Astrocyte of the hippocampus (primary cell): ENCODE results near the gene CALM3.
A peak's percentile ranks its signal among the peaks of the same experiment; 100 is the strongest.
"Not testable (repeated sequence)": the region's sequence is repeated elsewhere in the genome, so short reads cannot be mapped to it uniquely, and the experiment has no call there.

ENCODE experiments used
- DNase-seq: peaks from one replicate; pipeline ENCODE4 v3.0.0; 2011; ENCODE audit warnings: low read depth, low spot score

Gene CALM3

DNA sequence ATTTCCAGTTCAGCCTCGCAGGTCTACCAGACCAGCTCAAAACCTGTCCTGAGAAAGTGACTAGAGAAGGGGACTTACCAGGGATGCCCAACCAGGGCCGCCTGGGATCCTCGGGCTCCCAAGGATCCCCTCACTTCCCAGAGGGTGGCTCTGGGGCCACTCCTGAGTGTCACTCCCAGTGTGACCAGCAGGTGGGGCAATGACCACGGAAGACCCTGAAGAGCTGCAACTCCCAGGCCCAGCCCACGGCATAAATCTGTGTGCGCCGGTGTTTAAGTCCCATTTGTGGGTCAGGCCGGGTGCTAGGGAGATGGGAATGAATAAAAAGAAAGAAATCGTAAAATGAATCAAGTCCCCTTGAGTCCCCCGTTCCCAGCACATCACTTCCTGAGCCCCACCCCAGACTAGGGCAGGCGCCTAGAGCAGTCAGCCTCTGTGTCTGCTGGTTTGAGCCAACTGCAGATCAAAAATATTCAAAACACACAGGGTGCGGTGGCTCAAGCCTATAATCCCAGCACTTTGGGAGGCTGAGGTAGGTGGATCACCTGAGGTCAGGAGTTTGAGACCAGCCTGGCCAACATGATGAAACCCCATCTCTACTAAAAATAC lies 13.1 kb downstream of the CALM3 start:
- peak; percentile 88 for DNase-seq

DNA sequence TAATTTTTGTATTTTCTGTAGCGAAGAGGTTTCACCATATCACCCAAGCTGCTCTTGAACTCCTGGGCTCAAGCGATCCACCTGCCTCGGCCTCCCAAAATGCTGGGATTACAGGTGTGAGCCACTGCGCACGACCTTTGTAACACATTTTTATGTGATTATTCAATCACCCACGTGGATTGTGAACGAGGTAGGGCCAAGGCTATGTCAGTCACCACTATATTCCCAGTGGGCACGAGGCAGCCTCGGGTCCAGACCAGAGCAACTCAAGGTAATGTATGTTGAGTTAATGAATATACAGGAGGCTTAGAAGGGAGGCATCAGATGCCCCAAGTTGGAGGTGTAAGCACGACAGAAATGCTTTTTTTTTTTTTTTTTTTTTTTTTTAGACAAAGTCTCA lies 14.8 kb downstream of the CALM3 start:
- DNase-seq = no peak

DNA sequence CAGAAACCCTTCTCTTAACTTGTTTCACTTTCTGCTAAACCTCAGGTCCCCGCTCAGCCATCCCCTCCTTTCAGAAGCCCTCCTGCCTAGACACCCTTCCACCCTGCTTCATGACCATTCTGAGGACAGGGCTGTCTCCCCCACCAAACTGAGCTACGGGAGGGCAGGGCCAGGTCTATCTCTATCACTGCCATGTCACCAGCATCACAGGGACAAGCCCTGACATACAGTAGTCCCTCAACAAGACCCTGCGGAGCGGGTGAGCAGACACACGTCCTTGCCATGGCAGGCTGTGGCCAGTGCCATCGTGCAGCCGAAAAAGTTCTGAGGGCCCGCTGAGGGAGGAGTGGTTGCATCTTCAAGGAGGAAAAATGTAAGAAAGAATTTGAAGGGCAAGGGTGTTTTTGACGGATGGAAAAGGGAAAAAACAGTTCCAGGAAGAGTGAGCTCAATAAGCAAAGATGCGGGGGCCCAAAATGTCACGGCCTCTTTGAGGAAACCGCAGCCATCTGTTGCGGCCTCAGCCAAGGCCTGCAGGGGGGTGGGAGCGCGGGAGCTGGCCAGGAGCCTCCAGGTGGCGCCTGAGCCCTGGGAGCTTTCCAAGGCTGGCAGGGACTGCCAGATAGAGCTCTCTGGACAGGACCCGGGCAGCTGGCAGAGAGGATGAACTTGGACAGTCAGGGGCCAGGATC lies 15.6 kb downstream of the CALM3 start:
- peak; percentile 76 for DNase-seq

DNA sequence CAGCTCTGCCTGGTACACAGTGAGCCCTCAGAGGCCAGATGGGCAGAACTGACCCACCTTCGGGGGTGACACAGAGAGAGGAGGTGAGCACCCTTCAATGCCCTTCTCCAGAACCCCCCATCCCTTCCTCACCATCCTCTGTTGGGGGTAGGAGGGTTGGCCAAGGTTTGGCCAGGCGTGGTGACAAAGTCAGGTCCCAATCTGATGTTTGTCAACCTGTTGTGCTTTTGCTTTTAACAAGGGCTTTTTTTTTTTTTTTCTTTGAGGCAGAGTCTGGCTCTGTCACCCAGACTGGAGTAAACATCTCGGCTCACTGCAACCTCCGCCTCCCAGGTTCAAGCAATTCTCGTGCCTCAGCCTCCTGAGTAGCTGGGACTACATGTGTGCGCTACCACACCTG lies 16.5 kb downstream of the CALM3 start:
- no peak for DNase-seq

DNA sequence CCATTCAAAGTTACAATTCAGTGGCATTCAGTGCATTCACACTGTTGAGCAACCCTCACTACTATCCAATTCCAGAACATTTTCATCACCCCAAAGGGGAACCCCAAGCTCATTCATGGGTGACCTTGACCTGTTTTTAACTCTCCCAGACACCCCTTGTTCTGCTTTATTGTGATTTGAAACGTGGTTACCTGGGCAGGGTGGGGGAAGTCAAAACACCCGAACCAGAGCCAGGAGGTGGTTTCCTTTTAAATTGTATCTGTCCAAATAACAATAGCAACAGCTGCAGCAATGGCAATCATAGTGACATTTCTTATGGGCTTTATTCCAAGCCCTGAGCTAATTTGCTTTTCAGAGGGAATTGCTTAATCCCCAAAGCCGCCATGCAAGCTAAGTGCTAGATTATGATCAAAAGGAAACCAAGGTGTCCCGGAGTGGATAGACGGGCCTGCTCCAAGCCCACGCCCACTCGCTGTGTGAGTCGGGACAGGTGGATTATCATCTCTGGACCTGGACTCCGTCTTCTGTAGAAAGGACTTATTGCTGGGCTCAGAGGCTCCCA lies 17.6 kb downstream of the CALM3 start:
- no peak for DNase-seq

DNA sequence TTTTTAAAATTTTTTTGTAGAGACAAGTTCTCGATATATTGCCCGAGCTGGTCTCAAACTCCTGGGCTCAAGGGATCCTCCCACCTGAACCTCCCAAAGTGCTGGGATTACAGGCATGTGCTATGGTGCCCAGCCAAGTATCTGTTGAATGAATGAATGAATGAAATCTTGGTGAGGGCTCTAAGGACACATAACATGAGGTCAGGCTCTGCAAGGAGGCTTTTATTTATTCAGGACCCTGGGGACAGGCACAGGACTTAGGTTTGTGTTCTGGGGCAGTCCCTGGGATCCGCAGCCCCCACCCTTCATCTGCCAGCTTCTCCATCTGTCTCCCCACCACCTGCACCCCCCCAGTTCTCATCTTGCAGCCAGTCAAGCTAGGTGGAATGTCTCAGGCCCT lies 19.1 kb downstream of the CALM3 start:
- no peak for DNase-seq

DNA sequence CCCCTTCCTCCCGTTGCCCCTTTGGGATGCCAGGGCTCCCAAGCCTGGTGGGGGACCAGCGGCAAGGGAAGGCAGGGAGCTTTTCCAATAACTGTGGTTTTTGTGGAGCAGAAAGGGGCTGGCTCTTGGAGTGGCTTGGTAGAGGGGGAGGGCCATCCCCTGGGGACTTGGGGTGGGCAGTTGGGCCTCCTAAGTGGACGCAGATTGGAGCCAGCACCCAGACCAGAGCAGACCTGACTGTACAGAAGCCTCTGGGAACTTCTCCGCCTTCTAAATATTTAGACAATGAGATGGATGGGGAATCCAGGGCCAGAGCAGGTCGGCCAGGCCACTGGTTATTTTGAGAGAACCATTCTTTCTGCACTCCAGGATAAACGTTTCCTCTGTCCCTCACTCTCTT lies 19.6 kb downstream of the CALM3 start:
- peak; percentile 54 for DNase-seq

DNA sequence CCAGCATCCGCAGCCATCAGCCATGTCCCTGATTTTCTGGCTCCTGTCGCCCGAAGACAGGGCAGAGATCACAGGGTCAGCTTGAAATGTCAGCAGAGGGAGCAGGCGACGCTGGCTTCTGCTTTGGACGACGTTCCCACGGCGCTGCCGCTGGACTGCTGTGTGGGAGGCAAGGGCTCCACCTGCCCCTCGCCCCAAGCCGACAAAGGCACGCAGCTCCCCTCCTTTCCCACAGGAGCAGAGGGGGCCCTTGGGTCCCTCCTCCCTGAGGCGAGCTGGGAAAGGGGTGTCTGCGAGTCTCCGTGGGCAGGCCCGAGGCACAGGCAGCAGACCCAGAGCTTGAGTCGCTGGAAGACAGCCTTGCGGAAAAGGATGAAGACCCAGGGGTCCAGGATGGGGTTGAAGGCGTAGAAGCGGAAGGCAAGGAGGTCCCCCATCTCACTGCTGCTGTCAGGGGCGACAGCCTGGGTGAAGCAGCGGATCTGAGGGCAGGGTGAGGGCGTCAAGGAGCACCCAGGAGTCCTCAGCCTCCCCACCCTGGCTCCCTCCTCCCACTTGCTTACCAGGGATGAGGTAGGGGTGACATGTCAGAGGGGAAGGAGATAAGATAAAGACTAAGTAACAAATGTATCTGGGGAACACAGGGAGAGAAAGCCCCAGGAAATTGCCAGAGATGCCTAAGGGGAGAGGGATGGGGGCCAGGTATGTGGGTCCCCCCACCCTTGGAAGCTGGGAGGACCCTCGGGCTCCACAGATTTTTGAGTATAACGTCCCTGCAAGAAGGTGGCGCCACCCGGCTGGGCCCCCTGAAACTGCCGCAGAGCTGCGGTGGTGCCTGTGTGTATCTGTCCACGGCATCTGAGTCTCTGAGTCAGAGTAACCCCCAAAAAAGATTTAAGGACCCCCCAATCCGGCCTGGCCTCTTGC lies 20.3 kb downstream of the CALM3 start:
- DNase-seq = no peak

DNA sequence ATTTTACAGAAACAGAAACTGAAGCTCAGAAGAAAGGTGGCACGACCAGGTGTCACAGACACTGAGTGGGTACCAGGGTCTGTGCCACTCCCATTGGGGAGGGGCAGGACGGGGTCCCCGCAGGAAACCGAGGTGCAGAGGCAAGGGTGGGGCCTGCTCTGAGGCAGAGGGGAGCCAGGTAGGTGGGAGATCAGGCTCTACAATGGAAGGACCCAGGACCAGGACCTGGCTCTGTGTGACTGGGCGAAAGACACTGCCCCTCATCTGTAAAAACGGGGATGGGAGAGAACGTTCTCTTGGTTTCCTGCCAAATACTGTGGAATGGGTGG lies 21.0 kb downstream of the CALM3 start:
- DNase-seq = no peak

DNA sequence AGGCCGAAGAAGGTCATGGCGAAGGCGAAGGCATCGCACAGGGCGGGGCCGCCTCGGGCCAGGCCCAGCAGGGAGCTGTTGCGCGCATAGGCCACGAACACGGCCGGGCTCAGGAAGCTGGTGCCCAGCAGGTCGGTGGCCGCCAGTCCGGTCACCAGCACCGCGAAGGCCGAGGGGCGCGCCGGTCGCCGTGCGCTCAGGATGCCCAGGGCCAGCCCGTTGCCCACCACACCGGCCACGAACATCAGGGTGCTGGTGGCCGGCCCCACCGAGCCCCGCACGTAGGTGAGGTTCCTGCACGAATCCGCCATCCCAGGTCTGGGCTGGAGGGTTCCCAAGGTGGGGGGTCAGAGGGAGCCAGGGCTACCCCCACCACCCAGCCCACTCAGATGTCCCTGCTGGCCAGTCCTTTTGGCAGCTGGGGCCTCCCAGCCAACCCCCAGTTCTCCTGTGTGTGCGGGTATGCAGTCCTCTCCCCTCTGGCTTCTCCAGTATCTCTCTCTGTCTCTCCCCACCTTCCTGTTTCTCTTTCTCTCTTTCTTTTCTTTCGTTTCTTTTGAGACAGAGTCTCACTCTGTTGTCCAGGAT lies 22.9 kb downstream of the CALM3 start:
- DNase-seq = no peak

DNA sequence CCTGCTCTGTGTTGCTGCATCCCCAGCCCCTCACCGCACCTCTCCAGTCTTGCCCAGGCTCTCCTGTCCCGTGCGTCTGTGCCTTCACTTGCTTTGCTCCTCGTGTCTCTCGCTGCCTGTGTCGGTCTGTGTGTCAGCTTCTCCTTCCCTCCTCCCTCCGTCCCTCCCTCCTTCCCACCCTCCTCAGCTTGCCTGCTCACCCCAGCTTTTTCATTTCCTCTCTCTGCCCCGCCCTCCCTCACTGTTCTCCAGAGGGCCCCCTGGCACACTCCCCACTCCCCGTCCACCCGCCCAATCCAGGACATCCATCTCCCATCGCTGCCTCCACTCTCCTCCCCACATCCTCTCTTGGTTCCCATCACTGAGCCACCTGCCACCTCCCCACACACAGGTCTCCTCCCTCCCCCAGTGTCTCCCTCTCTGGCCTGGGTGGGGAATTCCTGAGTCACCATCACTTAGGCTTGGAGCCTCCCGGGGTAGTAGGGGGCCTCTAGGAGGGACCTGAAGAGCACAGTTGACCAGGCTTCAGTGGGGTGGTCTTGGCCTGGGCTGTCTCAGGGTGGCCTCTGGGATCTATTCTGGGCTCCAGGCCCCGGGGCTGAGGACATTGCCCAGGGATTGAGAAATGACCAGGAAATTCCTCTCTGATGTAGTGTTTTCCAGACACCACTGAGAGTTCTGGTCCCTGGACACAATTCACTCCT lies 24.0 kb downstream of the CALM3 start, which contains the start of gene PTGIR:
TSS of gene PTGIR (minus strand) at position 132 of the 704 bp plus-strand sequence. CDS start 864 bp downstream, outside the sequence.
- no peak for DNase-seq

DNA sequence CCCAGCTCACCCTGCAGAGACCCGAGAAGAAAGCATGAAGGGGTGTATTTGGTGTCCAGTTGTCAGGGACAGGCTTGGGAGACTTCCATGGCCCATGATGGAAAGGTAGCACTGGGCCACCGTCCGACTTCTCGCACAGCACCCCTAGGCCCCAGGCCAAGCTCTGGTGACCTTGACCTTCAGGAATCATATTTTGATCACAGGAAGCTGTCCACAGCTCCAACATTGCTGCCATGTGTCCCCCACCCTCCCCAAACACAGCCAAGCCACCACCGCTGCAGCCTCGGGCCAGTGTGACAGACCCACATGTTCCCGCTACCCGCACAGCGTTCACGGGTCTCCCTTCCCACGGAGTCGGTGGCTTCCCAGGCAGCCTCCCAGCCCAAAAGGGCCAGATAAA lies 24.6 kb downstream of the CALM3 start:
- DNase-seq = no peak

DNA sequence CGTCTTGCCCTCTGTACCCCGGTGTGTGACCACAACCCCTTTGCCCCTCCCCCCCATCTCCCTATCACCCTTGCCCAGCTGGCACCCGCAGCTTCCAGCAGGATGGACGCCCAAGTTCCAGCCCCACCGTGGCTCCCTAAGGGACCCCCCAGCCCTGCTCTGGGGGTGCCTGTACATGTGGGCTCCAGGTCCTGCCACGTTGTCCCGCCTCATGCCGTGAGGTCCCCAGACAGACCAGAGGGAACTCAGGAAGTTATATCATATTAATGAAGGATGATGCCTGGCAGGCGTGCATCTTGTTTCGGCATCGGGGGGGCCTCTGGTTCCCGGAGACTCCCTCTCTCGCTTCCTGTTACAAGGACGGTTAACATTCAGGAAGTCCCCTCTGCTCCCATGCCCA lies 25.3 kb downstream of the CALM3 start:
- no peak for DNase-seq

DNA sequence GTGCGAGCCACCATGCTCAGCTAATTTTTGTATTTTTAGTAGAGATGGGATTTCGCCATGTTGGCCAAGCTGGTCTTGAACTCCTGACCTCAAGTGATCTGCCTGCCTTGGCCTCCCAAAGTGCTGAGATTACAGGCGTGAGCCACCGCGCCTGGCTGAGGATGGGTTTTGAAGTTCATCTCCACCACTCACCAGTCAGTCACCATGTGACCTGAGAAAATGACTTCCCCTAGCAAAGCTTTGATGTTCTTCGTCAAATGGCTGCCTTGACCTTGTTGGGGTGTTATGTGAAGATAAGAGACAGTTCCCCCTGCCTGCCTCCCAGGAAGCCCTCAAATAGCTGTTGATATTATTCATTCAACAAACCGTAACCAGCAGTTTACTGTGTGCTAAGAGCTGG lies 27.8 kb downstream of the CALM3 start:
- DNase-seq = not testable (repeated sequence)

DNA sequence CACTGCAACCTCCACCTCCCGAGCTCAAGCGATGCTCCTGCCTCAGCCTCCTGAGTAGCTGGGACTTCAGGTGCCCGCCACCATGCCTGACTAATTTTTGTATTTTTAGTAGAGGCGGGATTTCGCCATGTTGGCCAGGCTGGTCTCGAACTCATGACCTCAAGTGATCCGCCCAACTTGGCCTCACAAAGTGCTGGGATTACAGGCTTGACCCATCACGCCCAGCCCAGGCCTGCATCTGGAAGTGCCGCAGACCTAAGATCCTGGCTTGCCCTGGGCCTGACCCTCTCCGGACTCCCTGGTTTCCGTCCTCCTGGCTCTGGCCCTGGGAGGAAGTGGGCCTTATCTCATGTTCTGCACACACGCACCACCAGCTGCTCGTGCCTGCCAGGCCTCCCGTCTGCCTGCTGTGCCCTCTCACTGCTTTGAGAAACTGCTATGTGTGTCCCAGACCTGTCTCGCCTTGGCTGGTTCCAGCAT lies 28.5 kb downstream of the CALM3 start:
- DNase-seq = no peak

DNA sequence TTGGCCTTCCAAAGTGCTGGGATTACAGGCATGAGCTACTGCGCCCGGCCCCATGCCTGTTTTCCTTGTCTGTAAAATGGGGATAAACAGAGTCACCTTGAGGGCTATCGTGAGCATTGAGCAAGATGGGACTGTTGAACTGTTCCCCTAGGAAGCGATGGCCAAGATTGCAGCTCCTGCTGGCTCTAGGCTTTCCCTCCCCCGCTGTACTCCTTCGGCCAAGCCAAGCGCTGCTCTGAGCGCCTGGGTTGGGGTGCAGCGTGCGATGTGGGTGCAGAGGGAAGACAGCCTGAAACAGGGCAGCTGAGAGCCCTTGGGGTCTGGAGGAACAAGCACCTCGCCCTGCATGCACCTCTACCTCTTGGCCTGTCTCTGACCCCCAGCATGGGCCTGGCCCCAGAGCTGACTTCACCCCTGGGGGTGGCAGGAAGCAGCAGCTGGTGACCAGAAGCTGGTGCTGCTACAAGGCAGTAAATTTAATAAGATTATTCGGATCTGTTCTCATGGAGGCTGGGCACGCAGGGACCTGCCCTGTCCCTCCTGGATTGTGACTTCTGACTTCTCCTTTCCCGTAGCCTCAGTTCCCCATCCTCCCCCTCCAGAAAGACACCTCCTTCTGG lies 29.6 kb downstream of the CALM3 start:
- no peak for DNase-seq

DNA sequence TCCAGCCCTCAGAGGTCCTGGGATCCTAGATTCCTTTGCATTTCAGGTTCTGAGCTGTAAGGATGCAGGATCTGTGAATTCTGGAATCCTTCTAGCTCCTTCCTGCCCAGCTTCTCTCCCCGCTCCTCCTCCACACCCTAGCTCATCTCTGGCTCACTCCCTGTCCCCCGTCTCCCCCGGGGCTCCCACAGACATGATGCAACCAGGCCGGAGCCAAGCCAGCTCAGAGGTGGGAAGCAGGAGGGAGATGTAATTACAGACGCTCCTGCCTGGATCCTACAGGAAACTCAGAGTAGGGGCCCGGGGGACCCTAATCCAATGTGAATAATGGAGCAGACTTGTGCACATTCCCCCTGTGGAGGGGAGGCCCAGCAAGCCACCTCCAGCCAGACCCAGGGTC lies 30.4 kb downstream of the CALM3 start:
- no peak for DNase-seq

DNA sequence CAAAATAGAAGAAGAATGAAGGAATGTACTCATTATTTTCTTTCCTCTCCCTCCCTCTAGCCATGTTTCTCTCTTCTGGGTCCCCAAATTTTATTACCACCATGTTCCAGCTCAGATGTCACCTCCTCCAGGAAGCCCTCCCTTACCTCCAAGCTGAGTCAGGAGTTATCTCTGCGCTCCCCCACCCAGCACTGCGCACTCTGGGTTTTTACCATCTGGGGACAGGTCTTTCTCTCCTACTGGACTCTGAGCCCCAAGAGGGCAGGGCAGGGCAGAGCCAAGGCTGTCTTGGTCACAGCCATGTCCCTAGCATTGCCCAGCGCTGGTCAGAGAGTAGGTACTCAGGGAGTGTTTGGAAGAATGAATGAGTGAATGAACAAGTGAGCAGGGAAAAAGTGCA lies 32.0 kb downstream of the CALM3 start:
- no peak for DNase-seq

DNA sequence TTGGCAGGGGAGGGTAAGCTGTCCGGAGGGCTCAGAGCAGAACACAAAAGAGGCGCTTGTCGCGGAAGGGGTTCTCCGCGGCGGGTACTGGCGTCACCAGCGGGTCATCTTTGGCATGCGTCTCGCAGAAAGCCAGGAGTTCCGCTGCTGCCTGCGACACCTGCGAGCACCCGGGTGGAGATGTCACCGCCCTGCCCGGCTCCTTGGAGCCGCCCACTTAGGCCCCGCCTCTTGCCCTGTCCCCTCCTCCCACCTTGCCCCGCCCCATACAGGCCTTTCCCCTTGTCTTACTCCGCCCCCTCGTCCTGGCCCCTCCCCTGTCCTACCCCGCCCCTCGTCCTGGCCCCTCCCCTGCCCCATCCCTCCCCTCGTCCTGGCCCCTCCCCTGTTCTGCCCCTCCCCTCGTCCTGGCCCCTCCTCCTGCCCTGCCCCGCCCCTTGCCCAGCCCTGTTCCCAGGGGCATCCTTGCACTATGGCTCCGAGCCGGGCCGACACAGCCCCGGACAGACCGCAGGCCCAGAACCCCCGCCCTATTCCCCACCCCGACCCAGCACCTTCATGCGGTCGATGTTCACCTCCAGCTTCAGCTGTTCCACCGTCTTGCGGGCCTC lies 33.0 kb downstream of the CALM3 start:
- peak; percentile 90 for DNase-seq

DNA sequence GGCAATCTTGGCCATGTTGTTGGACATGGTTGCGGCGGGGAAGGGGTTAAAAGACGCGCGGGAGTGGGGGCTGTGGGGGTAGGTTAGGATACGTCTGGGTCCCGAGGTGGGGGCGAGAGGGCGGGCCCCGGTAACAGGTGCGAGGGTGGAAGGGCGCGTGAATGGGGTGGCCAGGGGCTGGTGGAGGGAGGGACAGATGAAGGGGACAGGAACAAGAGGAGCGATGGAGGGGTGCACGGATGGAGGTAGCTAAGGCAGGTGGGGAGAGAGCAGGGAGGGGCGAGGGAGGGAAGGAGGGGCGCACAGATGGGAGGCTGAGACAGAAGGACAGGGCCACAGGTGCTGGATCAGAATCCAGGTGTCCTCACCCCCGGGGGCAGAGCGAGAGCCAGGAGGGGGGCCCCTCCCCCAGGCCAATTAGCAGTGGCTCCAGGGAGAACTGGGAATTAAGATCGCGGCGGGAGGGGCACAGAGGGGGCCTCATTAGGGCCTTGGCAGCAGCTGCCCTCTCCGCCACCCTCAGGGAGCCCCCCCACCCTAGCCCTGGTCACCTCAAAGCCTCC lies 33.6 kb downstream of the CALM3 start:
- DNase-seq = no peak
